Astrocyte of the spinal cord (primary cell): ENCODE results near the gene LTN1.

Experiments
- DNase-seq: peaks from one replicate; pipeline ENCODE4 v3.0.0; 2011; ENCODE audit warnings: low read depth, low spot score
- H3K4me3 ChIP-seq: 2 replicates; pipeline ENCODE4 v1.5.1; 2011; ENCODE audit warnings: low read depth, mild to moderate bottlenecking, low read length, moderate library complexity
- in situ Hi-C: cut with HindIII; loops from 2 replicates; pipeline ENCODE4 v1.10.0; 2017; ENCODE audit warnings: low sequenced_read_pairs
- TF ChIP-seq, protein P1 (sequence below): IDR thresholded peaks from 2 replicates; pipeline ENCODE4 v1.5.1; 2012; ENCODE audit warnings: low read depth, mild to moderate bottlenecking, low read length, inconsistent platforms

Gene LTN1

DNA sequence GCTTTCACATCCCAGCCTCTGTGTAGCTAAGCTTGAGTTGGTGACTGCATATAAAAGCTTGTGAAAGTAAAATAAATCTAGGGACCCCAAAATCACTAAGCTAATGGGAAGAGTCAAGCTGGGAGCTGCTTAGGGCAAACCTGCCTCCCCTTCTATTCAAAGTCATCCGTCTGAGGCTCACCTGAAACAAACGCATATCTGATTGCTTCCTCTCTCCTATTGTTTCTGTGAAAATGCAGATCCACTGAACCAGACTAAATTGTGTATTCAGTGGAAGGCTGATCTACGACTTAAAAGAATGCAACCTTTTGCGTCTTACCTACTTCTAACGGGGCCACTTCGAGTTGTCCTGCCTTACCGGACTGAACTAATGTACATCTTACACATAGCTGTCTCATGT lies 70.3 kb downstream of the LTN1 start:
- no peak overlapping the region for H3K4me3 ChIP-seq
- TF ChIP-seq, protein P1, sequence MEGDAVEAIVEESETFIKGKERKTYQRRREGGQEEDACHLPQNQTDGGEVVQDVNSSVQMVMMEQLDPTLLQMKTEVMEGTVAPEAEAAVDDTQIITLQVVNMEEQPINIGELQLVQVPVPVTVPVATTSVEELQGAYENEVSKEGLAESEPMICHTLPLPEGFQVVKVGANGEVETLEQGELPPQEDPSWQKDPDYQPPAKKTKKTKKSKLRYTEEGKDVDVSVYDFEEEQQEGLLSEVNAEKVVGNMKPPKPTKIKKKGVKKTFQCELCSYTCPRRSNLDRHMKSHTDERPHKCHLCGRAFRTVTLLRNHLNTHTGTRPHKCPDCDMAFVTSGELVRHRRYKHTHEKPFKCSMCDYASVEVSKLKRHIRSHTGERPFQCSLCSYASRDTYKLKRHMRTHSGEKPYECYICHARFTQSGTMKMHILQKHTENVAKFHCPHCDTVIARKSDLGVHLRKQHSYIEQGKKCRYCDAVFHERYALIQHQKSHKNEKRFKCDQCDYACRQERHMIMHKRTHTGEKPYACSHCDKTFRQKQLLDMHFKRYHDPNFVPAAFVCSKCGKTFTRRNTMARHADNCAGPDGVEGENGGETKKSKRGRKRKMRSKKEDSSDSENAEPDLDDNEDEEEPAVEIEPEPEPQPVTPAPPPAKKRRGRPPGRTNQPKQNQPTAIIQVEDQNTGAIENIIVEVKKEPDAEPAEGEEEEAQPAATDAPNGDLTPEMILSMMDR: no peak
- in situ Hi-C loops: no loop called here
- no peak for DNase-seq

DNA sequence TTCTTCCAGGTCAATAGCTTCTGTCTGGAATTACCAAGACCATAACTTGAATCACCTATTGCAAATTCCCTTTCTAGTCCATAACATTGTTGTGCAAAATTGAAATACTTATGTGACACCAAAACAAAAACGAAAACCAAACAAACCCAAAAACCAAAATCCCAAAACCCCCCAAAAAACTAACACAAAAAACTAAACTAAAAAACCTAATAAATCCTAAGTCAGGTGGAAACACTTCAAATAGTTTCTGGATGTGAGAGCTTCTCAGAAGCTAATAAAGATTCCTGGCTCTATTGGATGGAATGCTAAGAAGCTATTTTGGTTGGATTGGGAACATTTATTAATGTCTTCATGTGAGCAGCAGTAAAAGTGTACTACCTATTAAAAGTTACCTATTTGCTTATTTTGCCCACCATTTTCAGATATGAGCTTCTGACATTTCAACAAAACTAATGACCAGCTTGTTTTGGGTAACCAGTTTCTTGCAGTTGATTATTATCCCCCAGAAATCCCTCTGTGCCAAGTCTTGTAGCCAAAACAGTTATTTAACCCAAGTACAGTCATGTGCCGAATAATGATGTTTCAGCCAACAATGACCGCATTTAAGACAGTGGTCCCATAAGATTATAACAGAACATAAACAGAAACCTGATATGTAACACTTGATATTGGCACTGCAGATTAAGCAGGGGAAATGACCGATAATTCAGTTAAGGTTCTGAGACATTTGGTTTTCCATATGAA lies 76.4 kb downstream of the LTN1 start:
- in situ Hi-C loops: no loop called here
- DNase-seq: no peak
- H3K4me3 ChIP-seq: no peak overlapping the region
- TF ChIP-seq, protein P1: no peak

DNA sequence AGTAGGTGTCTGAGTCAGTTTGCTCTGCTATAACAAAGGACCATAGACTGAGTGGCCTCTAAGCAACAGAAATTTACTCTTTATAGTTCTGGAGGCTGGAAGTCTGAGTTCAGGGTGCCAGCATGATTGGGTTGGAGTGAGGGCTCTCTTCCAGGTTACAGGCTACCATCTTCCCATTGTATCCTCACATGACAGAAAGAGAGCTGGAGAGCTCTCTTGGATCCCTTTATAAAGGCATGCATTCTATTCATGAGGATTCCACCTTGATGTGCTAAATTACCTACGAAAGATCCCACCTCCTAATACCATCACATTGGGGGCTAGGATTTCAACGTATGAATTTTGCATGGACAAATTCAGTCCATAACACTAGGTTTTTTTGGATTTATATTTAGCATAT lies 79.6 kb downstream of the LTN1 start:
- in situ Hi-C loops: no loop called here

DNA sequence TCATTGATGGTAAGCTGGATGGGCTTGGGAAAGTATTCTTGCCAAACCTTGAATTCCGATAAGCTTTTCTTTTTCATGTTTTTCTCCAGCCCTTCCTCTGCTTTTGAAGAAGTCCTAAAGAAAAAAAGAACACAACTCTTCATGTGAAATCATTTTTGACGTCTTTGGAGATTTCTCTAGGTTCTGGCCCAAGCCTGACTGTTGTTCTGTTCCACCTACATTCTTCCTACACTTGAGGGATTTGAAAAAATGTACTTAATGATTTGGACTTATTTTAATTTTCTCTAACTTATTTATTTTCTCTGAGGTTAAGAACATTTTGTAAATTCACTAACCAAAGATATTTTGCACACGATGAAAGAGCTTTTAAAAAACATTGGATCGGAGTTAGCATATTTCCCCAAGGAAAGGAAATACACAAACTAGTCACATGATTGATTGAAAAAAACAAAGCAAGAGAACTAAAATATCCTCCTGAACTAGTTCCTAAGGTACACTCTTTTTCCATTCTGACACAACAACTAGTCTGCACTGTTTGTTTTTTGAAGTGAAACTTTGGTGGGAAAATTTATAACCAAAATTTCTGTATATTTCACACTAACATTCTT lies 82.3 kb downstream of the LTN1 start:
- in situ Hi-C loops: no loop called here

More for the DNA sequence above, 79.6 kb downstream of the LTN1 start:
- TF ChIP-seq, protein P1: no peak
- H3K4me3 ChIP-seq: no peak overlapping the region
- DNase-seq: no peak

DNA sequence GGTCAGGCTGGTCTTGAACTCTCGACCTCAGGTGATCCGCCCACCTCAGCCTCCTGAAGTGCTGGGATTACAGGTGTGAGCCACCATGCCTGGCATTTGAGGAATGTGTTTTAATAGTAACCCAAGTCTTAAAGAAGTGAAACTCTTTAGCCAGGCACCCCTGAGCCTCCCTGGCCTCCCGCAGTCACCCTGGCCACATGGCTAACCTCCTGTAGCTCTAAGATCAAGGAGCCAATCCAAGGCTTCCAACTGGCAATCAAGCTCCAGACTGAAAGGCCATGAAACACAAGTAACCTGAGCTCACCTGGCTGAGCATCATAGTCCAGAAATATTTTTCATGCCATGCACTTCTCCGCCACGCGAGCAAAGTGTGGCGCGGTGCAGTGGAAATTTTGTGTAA lies 84.3 kb downstream of the LTN1 start:
- H3K4me3 ChIP-seq: no peak overlapping the region
- no peak for DNase-seq
- in situ Hi-C loops: no loop called here
- TF ChIP-seq, protein P1: no peak

More for the DNA sequence above, 82.3 kb downstream of the LTN1 start:
- no peak for DNase-seq
- TF ChIP-seq, protein P1: no peak
- H3K4me3 ChIP-seq: no peak overlapping the region

DNA sequence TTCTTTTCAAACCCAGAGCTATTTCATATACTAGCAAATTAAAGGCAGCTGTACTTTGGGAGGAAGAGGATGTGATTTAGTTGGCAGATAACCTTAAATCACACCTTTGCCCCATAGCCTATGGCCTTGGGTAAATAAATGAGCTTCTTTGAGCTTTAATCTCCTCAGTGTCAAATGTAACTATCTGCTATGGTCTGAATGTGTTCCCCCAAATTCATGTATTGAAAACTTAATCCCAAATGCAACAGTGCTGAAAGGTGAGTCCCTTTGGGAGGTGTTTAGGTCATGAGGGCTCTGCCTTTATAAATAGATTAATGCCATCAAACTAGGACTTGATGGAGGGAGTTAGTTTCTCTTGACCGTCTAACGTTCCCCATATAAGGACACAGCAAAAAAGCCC lies 85.8 kb downstream of the LTN1 start:
- in situ Hi-C loops: no loop called here

More for the DNA sequence above, 85.8 kb downstream of the LTN1 start:
- H3K4me3 ChIP-seq: no peak overlapping the region
- TF ChIP-seq, protein P1: no peak
- no peak for DNase-seq
